ENCODE results near the gene PSRC1.
A peak's percentile ranks its signal among the peaks of the same experiment; 100 is the strongest.

Gene PSRC1

DNA sequence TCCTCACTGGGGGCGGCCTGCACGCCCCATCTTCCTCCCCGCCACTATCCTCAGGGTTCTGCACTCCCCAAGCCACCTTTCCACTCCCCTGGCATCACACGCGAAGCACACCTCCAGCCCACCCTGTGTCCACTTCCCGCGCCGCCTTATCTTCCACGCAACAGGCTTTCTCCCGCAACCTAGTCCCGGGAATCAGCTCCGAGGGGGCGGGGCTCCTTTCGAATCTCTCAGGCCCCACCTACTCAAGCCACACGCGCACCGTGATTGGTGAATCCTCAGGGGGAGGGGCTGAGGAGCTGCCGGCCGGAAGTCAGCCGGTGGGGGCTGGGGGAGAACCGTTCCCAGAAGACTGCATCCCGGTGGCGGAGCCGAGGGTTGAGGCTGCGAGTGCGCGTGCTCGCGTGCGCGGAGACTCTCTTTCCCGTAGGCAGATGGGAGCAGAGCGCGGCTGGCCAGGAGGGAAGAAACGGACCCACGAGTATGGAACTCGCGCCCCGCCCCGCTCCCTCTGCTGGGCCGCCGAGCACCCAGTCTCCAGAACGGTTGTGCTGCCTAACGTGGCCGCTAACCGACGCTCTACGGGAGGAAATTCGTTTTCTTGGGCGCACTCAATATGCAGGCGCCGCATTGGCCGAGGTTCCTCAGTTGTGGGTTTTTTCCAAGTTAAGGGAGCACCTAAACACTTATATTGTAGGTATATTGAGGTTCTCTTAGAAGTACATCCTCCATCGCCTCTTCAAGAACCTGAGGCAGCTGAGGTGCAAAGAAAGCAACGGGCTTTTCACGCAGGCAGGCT is at the start of gene PSRC1:
TSS of gene PSRC1 (minus strand) at position 194 of the 796 bp plus-strand sequence.
- POLR2A ChIA-PET: no interaction called here
- CTCF ChIA-PET: interaction anchor here (0.8 to 2.3 kb wide), 15 partner anchors 9 to 250 kb away, joined by 3 to 20 read pairs (median 5); no protein-coding TSS in a partner anchor
- TF ChIP-seq, protein P1, sequence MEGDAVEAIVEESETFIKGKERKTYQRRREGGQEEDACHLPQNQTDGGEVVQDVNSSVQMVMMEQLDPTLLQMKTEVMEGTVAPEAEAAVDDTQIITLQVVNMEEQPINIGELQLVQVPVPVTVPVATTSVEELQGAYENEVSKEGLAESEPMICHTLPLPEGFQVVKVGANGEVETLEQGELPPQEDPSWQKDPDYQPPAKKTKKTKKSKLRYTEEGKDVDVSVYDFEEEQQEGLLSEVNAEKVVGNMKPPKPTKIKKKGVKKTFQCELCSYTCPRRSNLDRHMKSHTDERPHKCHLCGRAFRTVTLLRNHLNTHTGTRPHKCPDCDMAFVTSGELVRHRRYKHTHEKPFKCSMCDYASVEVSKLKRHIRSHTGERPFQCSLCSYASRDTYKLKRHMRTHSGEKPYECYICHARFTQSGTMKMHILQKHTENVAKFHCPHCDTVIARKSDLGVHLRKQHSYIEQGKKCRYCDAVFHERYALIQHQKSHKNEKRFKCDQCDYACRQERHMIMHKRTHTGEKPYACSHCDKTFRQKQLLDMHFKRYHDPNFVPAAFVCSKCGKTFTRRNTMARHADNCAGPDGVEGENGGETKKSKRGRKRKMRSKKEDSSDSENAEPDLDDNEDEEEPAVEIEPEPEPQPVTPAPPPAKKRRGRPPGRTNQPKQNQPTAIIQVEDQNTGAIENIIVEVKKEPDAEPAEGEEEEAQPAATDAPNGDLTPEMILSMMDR (IDR thresholded peaks at IDR 0.05; ENCODE audit: control extremely low read depth, extremely low read depth, low read depth, missing control alignments): peak; percentile 63
- peak; percentile 97 for DNase-seq (ENCODE audit: extremely low spot score)

GRCh38 chr1:109331113-109331512 is 48.2 kb upstream of the PSRC1 start:
- TF ChIP-seq, protein P1 (IDR thresholded peaks at IDR 0.05; ENCODE audit: control extremely low read depth, extremely low read depth, low read depth, missing control alignments): no peak
- CTCF ChIA-PET: interaction anchor here (1.3 kb wide), 1 partner anchor 201 kb away, joined by 3 read pairs; no protein-coding TSS in a partner anchor
- no peak for DNase-seq (ENCODE audit: extremely low spot score)
- POLR2A ChIA-PET: no interaction called here

DNA sequence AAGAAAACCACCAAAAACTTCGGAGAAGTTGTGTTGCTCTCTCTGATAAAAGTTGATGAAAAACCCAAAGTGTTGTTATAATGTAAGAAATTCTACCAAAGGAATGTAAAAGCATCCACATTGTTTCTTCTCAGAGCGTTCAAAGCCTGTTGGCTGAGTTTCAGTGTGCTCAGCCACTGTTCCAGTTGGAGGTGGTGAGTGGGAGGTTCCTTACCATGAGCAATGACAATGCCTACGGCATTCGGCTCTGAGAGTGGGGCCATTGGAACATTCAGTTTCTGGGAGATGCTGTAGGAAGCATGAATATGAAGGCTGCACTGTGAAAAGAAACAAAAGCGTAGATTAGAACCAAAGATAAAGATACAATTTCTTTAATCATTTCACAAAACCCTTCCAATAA is 44.3 kb upstream of the PSRC1 start:
- DNase-seq (ENCODE audit: extremely low spot score): no peak
- POLR2A ChIA-PET: no interaction called here
- TF ChIP-seq, protein P1 (IDR thresholded peaks at IDR 0.05; ENCODE audit: control extremely low read depth, extremely low read depth, low read depth, missing control alignments): no peak
- CTCF ChIA-PET: interaction anchor here (1.5 kb wide), 1 partner anchor 12 kb away, joined by 4 read pairs; no protein-coding TSS in a partner anchor

DNA sequence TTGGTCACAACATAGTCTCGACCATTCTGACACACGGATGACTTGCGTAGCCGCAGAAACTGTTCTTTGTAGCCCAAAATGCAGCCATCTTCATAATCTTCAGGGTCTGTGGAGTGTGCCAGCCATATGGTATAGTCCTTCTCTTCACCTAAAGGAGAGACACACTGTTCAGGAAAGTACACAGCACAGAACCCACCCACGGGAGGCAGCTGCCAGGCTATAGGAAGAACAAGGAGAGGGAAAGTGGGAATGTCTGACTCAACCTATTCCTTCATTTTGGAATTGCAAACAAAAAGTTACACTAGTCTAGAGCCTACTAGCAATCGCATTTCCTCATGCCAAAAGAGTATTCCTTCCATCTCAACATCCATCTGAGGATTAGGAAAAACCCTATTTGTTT is 40.0 kb upstream of the PSRC1 start:
- DNase-seq (ENCODE audit: extremely low spot score): no peak
- ChIA-PET POLR2A (no interaction called here), CTCF (no interaction called here)
- TF ChIP-seq, protein P1 (IDR thresholded peaks at IDR 0.05; ENCODE audit: control extremely low read depth, extremely low read depth, low read depth, missing control alignments): no peak

DNA sequence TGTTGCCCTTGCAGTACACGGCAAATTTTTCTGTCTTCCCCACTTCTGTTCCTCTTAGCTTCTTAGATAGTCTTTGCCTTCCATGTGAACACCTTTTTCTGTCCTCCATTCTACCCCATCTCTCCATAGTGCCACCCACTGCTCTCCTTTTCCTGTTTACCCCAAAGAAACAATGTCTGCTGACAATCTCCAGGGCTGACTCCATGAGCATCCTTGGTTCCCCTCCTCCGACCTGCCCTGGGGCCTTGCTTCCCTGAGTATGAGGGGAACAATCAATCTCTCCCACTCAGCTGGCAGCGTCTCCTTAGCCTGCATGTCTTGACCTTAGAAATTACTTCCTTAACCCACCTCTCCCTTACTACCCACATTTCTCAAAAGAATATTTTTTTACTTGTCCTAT is 36.2 kb upstream of the PSRC1 start:
- no peak for DNase-seq (ENCODE audit: extremely low spot score)
- CTCF ChIA-PET: interaction anchor here (0.9 to 1.2 kb wide), 2 partner anchors 9 to 13 kb away, joined by 3 read pairs; no protein-coding TSS in a partner anchor
- TF ChIP-seq, protein P1 (IDR thresholded peaks at IDR 0.05; ENCODE audit: control extremely low read depth, extremely low read depth, low read depth, missing control alignments): no peak
- POLR2A ChIA-PET: no interaction called here

GRCh38 chr1:109316506-109316905 is 33.6 kb upstream of the PSRC1 start:
- CTCF ChIA-PET: interaction anchor here (1.3 to 2.2 kb wide), 5 partner anchors 8 to 216 kb away, joined by 3 to 8 read pairs (median 4); partner anchors contain the start of gene MYBPHL
- POLR2A ChIA-PET: no interaction called here
- TF ChIP-seq, protein P1 (IDR thresholded peaks at IDR 0.05; ENCODE audit: control extremely low read depth, extremely low read depth, low read depth, missing control alignments): no peak
- no peak for DNase-seq (ENCODE audit: extremely low spot score)

Measured in GM10248 (cell line).